ENCODE measurements around the gene GPR18.

The GPR18 gene

DNA sequence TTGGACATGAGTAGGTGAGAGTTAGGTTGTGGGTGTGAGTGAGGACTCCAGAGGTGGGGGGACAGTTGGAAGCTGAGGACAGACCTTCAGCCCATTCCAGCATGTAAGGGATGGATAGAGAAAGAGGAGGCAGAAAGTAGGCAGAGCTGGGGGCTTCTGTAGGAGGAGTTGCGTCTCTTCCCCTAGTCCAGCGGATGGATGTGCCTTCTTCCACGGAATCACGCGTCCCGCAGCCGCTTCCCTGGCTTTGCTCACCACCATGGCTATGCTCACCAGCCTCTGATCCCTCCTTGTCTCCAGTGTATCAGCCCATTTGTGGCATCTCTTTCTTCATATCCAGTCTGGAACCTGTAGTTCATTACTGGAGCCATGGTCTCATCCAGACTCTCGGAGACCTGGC, 52.0 kb downstream of the GPR18 start:
- no peak for DNase-seq

DNA sequence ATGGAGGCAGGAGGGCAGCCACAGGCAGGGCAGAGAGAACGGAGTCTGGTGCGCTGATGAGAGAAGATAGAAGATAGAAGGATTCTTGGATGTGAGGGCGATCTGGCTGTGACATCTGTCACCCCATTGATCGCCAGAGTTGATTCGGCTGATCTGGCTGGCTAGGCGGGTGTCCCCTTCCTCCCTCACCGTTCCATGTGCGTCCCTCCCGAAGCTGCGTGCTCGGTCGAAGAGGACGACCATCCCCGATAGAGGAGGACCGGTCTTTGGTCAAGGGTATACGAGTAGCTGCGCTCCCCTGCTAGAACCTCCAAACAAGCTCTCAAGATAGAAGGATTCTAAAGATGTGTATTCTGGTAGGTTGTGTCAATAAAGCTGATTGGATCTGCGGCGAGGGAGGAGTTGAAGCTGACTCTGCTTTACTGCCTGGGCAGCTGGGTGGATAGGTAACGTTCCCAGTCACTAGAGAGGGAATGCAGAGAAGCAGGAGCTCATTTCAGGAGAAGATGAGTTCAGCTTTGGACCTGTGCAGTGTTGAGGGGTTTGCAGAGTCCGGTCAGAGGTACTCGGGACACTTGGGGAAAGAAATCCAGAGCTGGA, 52.5 kb downstream of the GPR18 start:
- no peak for DNase-seq
